ENCODE data around the gene INO80. TPM values are rescaled to one million over a fixed set of nuclear protein-coding genes. Genes with fewer than 3 reads are reported as not detected.

Gene INO80
- total RNA-seq, 2 experiments from 2014 or later: 31.7 to 35.1 TPM

- ChIA-PET CTCF (ENCODE audit: unreplicated experiment) (no interaction called here), POLR2A (interaction anchor here (0.6 to 0.7 kb wide), 4 partner anchors 99 to 1118 kb away, joined by 3 to 5 read pairs (median 4); no protein-coding TSS in a partner anchor)
- Histone ChIP-seq H3K4me2 (ENCODE audit: low read length) (no peak overlapping the region), H3K9me2 (ENCODE audit: insufficient read depth, low read length) (no peaks in the 10 kb centered on the region), H4K20me1 (ENCODE audit: insufficient read depth, low read length) (no peaks in the 10 kb centered on the region), H2AFZ (ENCODE audit: low read length) (no peak overlapping the region), H3K9me3 (ENCODE audit: low read length) (peaks cover 11% of the 10 kb centered on the region; the same call in 1 of the 2 replicates), H3K27ac (ENCODE audit: low read depth, low read length, poor library complexity, severe bottlenecking) (no peak overlapping the region), H3K4me1 (ENCODE audit: insufficient read depth, low read length, poor library complexity, severe bottlenecking) (no peaks in the 10 kb centered on the region), H3K4me3 (ENCODE audit: low read depth, low read length, poor library complexity, severe bottlenecking) (no peak overlapping the region), H3K36me3 (ENCODE audit: insufficient read depth, low read length) (peaks cover 97% of the 10 kb centered on the region), H3K79me2 (ENCODE audit: insufficient read depth, low read depth, low read length) (no peaks in the 10 kb centered on the region)
- intact Hi-C loops (cut with micrococcal nuclease; ENCODE audit: unreplicated experiment): no loop called here
- no TSS peak for BruUV-seq (replicated peaks)
- no peak for DNase-seq (ENCODE audit: low spot score)
- TF ChIP-seq CTCF (conservative IDR thresholded peaks at IDR 0.05; ENCODE audit: low read length): no peak
- no peak for TF ChIP-seq EZH2phosphoT487 (IDR thresholded peaks at IDR 0.05; ENCODE audit: borderline replicate concordance, low read depth, low read length)
These were observed 49.6 kb downstream of the INO80 start for GRCh38 chr15:41066516-41066915.

DNA sequence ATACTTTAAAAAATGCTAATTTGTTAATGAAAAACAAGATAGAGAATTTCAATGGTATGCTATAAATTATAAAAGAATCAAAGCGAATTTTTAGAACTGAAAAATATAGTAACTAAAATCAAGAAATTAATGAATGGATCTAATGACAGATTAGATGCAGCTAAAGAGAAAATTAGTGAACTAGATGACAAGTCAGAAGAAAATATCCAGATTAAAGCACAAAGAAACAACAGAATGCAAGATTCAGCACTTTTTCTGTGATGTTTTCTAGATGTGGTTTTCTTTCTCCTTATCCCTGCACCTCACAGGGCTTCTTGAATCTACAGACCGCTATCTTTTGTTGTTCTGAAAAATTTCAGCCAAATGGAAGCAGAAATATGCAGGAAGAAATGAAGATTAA lies 54.4 kb downstream of the INO80 start:
- Histone ChIP-seq H2AFZ (ENCODE audit: low read length) (no peak overlapping the region), H3K36me3 (ENCODE audit: insufficient read depth, low read length) (peaks cover 98% of the 10 kb centered on the region), H3K27ac (ENCODE audit: low read depth, low read length, poor library complexity, severe bottlenecking) (no peak overlapping the region), H3K4me3 (ENCODE audit: low read depth, low read length, poor library complexity, severe bottlenecking) (no peak overlapping the region), H3K79me2 (ENCODE audit: insufficient read depth, low read depth, low read length) (no peaks in the 10 kb centered on the region), H3K9me2 (ENCODE audit: insufficient read depth, low read length) (no peaks in the 10 kb centered on the region), H3K4me2 (ENCODE audit: low read length) (no peak overlapping the region), H3K4me1 (ENCODE audit: insufficient read depth, low read length, poor library complexity, severe bottlenecking) (no peaks in the 10 kb centered on the region), H3K9me3 (ENCODE audit: low read length) (peaks cover 11% of the 10 kb centered on the region; the same call in 1 of the 2 replicates), H4K20me1 (ENCODE audit: insufficient read depth, low read length) (no peaks in the 10 kb centered on the region)
- no peak for DNase-seq (ENCODE audit: low spot score)
- ChIA-PET POLR2A (no interaction called here), CTCF (ENCODE audit: unreplicated experiment) (no interaction called here)
- BruUV-seq (replicated peaks): no TSS peak
- intact Hi-C loops (cut with micrococcal nuclease; ENCODE audit: unreplicated experiment): no loop called here
- no peak for TF ChIP-seq EZH2phosphoT487 (IDR thresholded peaks at IDR 0.05; ENCODE audit: borderline replicate concordance, low read depth, low read length)
- TF ChIP-seq CTCF (conservative IDR thresholded peaks at IDR 0.05; ENCODE audit: low read length): no peak

DNA sequence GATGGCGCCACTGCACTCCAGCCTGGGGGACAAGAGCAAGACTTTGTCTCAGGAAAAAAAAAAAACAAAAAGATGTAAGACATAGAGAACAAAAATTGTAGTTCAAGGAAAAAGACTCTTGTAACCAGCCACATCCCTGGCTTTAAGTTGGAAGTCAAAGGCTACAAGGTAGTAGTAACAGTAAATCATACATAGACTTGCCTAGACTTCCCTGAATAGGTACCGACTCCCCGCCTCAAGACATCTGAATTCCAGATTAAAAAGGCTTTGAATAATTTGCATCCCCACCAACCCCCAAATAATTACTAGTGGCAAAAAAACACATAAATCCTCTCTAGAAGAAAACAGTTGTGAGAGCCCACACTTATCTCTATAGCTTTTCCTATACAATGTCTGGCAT lies 55.6 kb downstream of the INO80 start:
- no peaks in the 10 kb centered on the region for H3K9me2 ChIP-seq (ENCODE audit: insufficient read depth, low read length)
- no peak overlapping the region for H3K27ac ChIP-seq (ENCODE audit: low read depth, low read length, poor library complexity, severe bottlenecking)
- DNase-seq (ENCODE audit: low spot score): no peak
- H3K4me2 ChIP-seq (ENCODE audit: low read length): no peak overlapping the region
- no peaks in the 10 kb centered on the region for H3K79me2 ChIP-seq (ENCODE audit: insufficient read depth, low read depth, low read length)
- intact Hi-C loops (cut with micrococcal nuclease; ENCODE audit: unreplicated experiment): no loop called here
- H3K4me1 ChIP-seq (ENCODE audit: insufficient read depth, low read length, poor library complexity, severe bottlenecking): no peaks in the 10 kb centered on the region
- H3K4me3 ChIP-seq (ENCODE audit: low read depth, low read length, poor library complexity, severe bottlenecking): no peak overlapping the region
- TF ChIP-seq CTCF (conservative IDR thresholded peaks at IDR 0.05; ENCODE audit: low read length) (no peak), EZH2phosphoT487 (IDR thresholded peaks at IDR 0.05; ENCODE audit: borderline replicate concordance, low read depth, low read length) (no peak)
- no peaks in the 10 kb centered on the region for H4K20me1 ChIP-seq (ENCODE audit: insufficient read depth, low read length)
- no TSS peak for BruUV-seq (replicated peaks)
- POLR2A ChIA-PET: interaction anchor here (0.7 kb wide), 1 partner anchor 638 kb away, joined by 3 read pairs; no protein-coding TSS in a partner anchor
- H3K9me3 ChIP-seq (ENCODE audit: low read length): peaks cover 11% of the 10 kb centered on the region; the same call in 1 of the 2 replicates
- CTCF ChIA-PET (ENCODE audit: unreplicated experiment): no interaction called here
- H2AFZ ChIP-seq (ENCODE audit: low read length): no peak overlapping the region
- peaks cover 98% of the 10 kb centered on the region for H3K36me3 ChIP-seq (ENCODE audit: insufficient read depth, low read length)

Measured in OCI-LY7 (cell line).